Small intestine (tissue), 7 donors: Measurements from ENCODE around the gene SRRM3. TPM values are rescaled to one million over a fixed set of nuclear protein-coding genes. Genes with fewer than 3 reads are reported as not detected.

Source experiments
- DNase-seq, 2 donors: peaks; one replicate each; pipeline versions ENCODE4 v3.0.0 to v3.0.0-alpha.2; 2013
- FAIRE-seq: peaks from 2 replicates; lab custom pipeline; 2012; peaks lifted over from hg19 to GRCh38; lab: Jason Lieb, UNC
- H3K27ac ChIP-seq, 3 donors: one replicate each; pipeline ENCODE4 v1.5.1; 2013; ENCODE audit warnings: low read length in 2 of 3, mild to moderate bottlenecking in 2 of 3, control low read depth in 1 of 3, inconsistent platforms in 1 of 3, low read depth in 1 of 3, moderate library complexity in 1 of 3
- H3K27me3 ChIP-seq, 3 donors: one replicate each; pipeline ENCODE4 v1.6.1; 2013; ENCODE audit warnings: low read length in 3 of 3, inconsistent platforms in 1 of 3; ENCODE audit not compliant: control insufficient read depth in 3 of 3, insufficient read depth in 3 of 3
- H3K36me3 ChIP-seq, 3 donors: one replicate each; pipeline ENCODE4 v1.6.1; 2013; ENCODE audit warnings: low read length in 3 of 3, inconsistent platforms in 1 of 3, low read depth in 1 of 3, mild to moderate bottlenecking in 1 of 3, moderate library complexity in 1 of 3; ENCODE audit not compliant: control insufficient read depth in 3 of 3, insufficient read depth in 2 of 3
- H3K4me1 ChIP-seq, 3 donors: one replicate each; pipeline ENCODE4 v1.6.1; 2013; ENCODE audit warnings: low read length in 2 of 3, inconsistent platforms in 1 of 3, low read depth in 1 of 3, mild to moderate bottlenecking in 1 of 3, moderate library complexity in 1 of 3; ENCODE audit not compliant: control insufficient read depth in 3 of 3, insufficient read depth in 2 of 3
- H3K4me3 ChIP-seq, 3 donors: one replicate each; pipeline ENCODE4 v1.5.1; 2013; ENCODE audit warnings: low read length in 3 of 3, control low read depth in 1 of 3, inconsistent platforms in 1 of 3, low read depth in 1 of 3, mild to moderate bottlenecking in 1 of 3, moderate library complexity in 1 of 3
- H3K9me3 ChIP-seq, 2 donors: one replicate each; pipeline ENCODE4 v1.6.1; 2013; ENCODE audit warnings: low read depth in 1 of 2, low read length in 1 of 2; ENCODE audit not compliant: control insufficient read depth in 2 of 2, insufficient read depth in 1 of 2
- polyA plus RNA-seq, 4 donors: library from polyadenylated mRNA; stranded (reverse) in 3 of 4; unstranded in 1 of 4; fragments of 200-250 nt in 3 of 4; fragments of 120-200 nt in 1 of 4; gene quantifications; one replicate each; pipeline versions ENCODE4 v1.2.1 to v1.2.3, GENCODE V29; 2013
- donor health status: healthy with polysubstance abuse.
- donor health status: control.
- donor health status: control.
- donor health status: Bipolar disorder and iron deficiency.
- donor health status: healthy.

The SRRM3 gene
- polyA plus RNA-seq, 4 donors = 0.93 to 2.8 (median 1.6) TPM; not detected in 1

- peaks cover 0 to 33% (median 0%) of the 10 kb centered on the region in 3 donors for H3K36me3 ChIP-seq
- H3K4me3 ChIP-seq = no peak overlapping the region
- no peaks in the 10 kb centered on the region for H3K27me3 ChIP-seq
- FAIRE-seq = no peak
- no peaks in the 10 kb centered on the region for H3K9me3 ChIP-seq
- no peak for DNase-seq
- peaks cover 0 to 3% (median 2%) of the 10 kb centered on the region in 3 donors for H3K4me1 ChIP-seq
- no peak overlapping the region for H3K27ac ChIP-seq
Observed at GRCh38 chr7:76336094-76336493, 134.4 kb downstream of the SRRM3 start.

Other genes with a start within 250 kb of the SRRM3 start
- 100 to 1,000 TPM in 2 of 4 donors, 10 to 100 TPM in 2; 64.7 to 207 (median 151) TPM for gene TMEM120A, start 207.3 kb upstream of the SRRM3 start, polyA plus RNA-seq
- gene STYXL1, start 153.9 kb upstream of the SRRM3 start, polyA plus RNA-seq = 10 to 100 TPM; 25.9 to 62.3 (median 39.9) TPM
- 100 to 1,000 TPM; 143 to 172 (median 163) TPM for gene MDH2, start 153.8 kb upstream of the SRRM3 start, polyA plus RNA-seq
- gene HSPB1, start 100.8 kb downstream of the SRRM3 start, polyA plus RNA-seq = 100 to 1,000 TPM in 2 of 4 donors, 10 to 100 TPM in 2; 68.3 to 253 (median 111) TPM
- 10 to 100 TPM; 47.4 to 80.1 (median 54.5) TPM for gene YWHAG, start 157.1 kb downstream of the SRRM3 start, polyA plus RNA-seq
- gene SSC4D, start 207.8 kb downstream of the SRRM3 start, polyA plus RNA-seq = under 1 TPM in 2 of 4 donors, not detected in 2; 0.58 to 0.72 TPM
- gene ZP3, start 223.1 kb downstream of the SRRM3 start, polyA plus RNA-seq = 1 to 10 TPM; 1.4 to 3.7 (median 3.3) TPM